Muscle layer of duodenum (tissue), 2 donors: ENCODE measurements around the gene DAB2IP.

Source experiments
- H3K27ac ChIP-seq: one replicate; pipeline ENCODE4 v1.7.0; 2013; ENCODE audit warnings: mild to moderate bottlenecking, low read length
- H3K27me3 ChIP-seq: one replicate; pipeline ENCODE4 v1.7.0; 2013; ENCODE audit warnings: low read depth, mild to moderate bottlenecking, control low read depth, low read length
- H3K36me3 ChIP-seq, 2 donors: one replicate each; pipeline ENCODE4 v1.7.0; 2013; ENCODE audit warnings: low read length in 2 of 2, control low read depth in 1 of 2, mild to moderate bottlenecking in 1 of 2; ENCODE audit not compliant: insufficient read depth in 2 of 2, control insufficient read depth in 1 of 2
- H3K4me1 ChIP-seq, 2 donors: one replicate each; pipeline ENCODE4 v1.7.0; 2013; ENCODE audit warnings: low read length in 2 of 2, mild to moderate bottlenecking in 2 of 2, control low read depth in 1 of 2, moderate library complexity in 1 of 2; ENCODE audit not compliant: insufficient read depth in 2 of 2, control insufficient read depth in 1 of 2
- H3K4me3 ChIP-seq, 2 donors: one replicate each; pipeline ENCODE4 v1.7.0; 2013; ENCODE audit warnings: low read length in 2 of 2, low read depth in 1 of 2, mild to moderate bottlenecking in 1 of 2
- H3K9me3 ChIP-seq, 2 donors: one replicate each; pipeline ENCODE4 v1.7.0; 2013; ENCODE audit warnings: low read length in 2 of 2, control low read depth in 1 of 2, mild to moderate bottlenecking in 1 of 2; ENCODE audit not compliant: control insufficient read depth in 1 of 2
- donor health status: healthy.

Gene DAB2IP

GRCh38 chr9:121679901-121680635, 28.6 kb downstream of the DAB2IP start:
- Histone ChIP-seq H3K4me1 (peaks cover 0 to 17% of the 10 kb centered on the region in 2 donors), H3K27me3 (no peaks in the 10 kb centered on the region), H3K9me3 (no peaks in the 10 kb centered on the region), H3K4me3 (no peak overlapping the region), H3K27ac (no peak overlapping the region), H3K36me3 (peaks cover 0 to 11% of the 10 kb centered on the region in 2 donors)

- Histone ChIP-seq H3K27me3 (no peaks in the 10 kb centered on the region), H3K4me1 (peaks cover 0 to 6% of the 10 kb centered on the region in 2 donors), H3K9me3 (no peaks in the 10 kb centered on the region), H3K27ac (no peak overlapping the region), H3K4me3 (no peak overlapping the region), H3K36me3 (peaks cover 0 to 11% of the 10 kb centered on the region in 2 donors)
Measured at GRCh38 chr9:121681404-121681803, 30.0 kb downstream of the DAB2IP start.

GRCh38 chr9:121682201-121682600, 30.8 kb downstream of the DAB2IP start:
- H3K27ac ChIP-seq: no peak overlapping the region
- H3K27me3 ChIP-seq: no peaks in the 10 kb centered on the region
- H3K4me3 ChIP-seq: no peak overlapping the region
- no peaks in the 10 kb centered on the region for H3K9me3 ChIP-seq
- H3K36me3 ChIP-seq: peaks cover 0 to 11% of the 10 kb centered on the region in 2 donors
- H3K4me1 ChIP-seq: no peaks in the 10 kb centered on the region

- H3K36me3 ChIP-seq: peaks cover 0 to 11% of the 10 kb centered on the region in 2 donors
- H3K27ac ChIP-seq: no peak overlapping the region
- H3K4me3 ChIP-seq: no peak overlapping the region
- H3K9me3 ChIP-seq: no peaks in the 10 kb centered on the region
- no peaks in the 10 kb centered on the region for H3K4me1 ChIP-seq
- H3K27me3 ChIP-seq: no peaks in the 10 kb centered on the region
Measured at GRCh38 chr9:121682926-121683515, 31.6 kb downstream of the DAB2IP start.

GRCh38 chr9:121683652-121684051, 32.2 kb downstream of the DAB2IP start:
- no peak overlapping the region for H3K4me3 ChIP-seq
- H3K9me3 ChIP-seq: no peaks in the 10 kb centered on the region
- H3K27ac ChIP-seq: no peak overlapping the region
- H3K27me3 ChIP-seq: no peaks in the 10 kb centered on the region
- H3K36me3 ChIP-seq: peaks cover 0 to 14% of the 10 kb centered on the region in 2 donors
- no peaks in the 10 kb centered on the region for H3K4me1 ChIP-seq

- H3K27me3 ChIP-seq: no peaks in the 10 kb centered on the region
- H3K4me3 ChIP-seq: no peak overlapping the region
- H3K9me3 ChIP-seq: no peaks in the 10 kb centered on the region
- H3K27ac ChIP-seq: no peak overlapping the region
- H3K4me1 ChIP-seq: no peaks in the 10 kb centered on the region
- H3K36me3 ChIP-seq: peaks cover 0 to 7% of the 10 kb centered on the region in 2 donors
Measured at GRCh38 chr9:121684381-121685145, 33.1 kb downstream of the DAB2IP start.

- no peaks in the 10 kb centered on the region for H3K27me3 ChIP-seq
- H3K9me3 ChIP-seq: no peaks in the 10 kb centered on the region
- H3K27ac ChIP-seq: no peak overlapping the region
- H3K36me3 ChIP-seq: peaks cover 0 to 5% of the 10 kb centered on the region in 2 donors
- H3K4me3 ChIP-seq: no peak overlapping the region
- no peaks in the 10 kb centered on the region for H3K4me1 ChIP-seq
Measured at GRCh38 chr9:121685146-121685794, 33.8 kb downstream of the DAB2IP start.

- no peaks in the 10 kb centered on the region for H3K4me1 ChIP-seq
- no peaks in the 10 kb centered on the region for H3K27me3 ChIP-seq
- H3K9me3 ChIP-seq: no peaks in the 10 kb centered on the region
- no peak overlapping the region for H3K27ac ChIP-seq
- H3K4me3 ChIP-seq: no peak overlapping the region
- peaks cover 0 to 5% of the 10 kb centered on the region in 2 donors for H3K36me3 ChIP-seq
Measured at GRCh38 chr9:121685795-121686377, 34.5 kb downstream of the DAB2IP start.

GRCh38 chr9:121686930-121687541, 35.6 kb downstream of the DAB2IP start:
- H3K27me3 ChIP-seq: no peaks in the 10 kb centered on the region
- H3K36me3 ChIP-seq: peaks cover 0 to 5% of the 10 kb centered on the region in 2 donors
- no peak overlapping the region for H3K4me3 ChIP-seq
- H3K27ac ChIP-seq: no peak overlapping the region
- no peaks in the 10 kb centered on the region for H3K4me1 ChIP-seq
- no peaks in the 10 kb centered on the region for H3K9me3 ChIP-seq

GRCh38 chr9:121688146-121688680, 36.8 kb downstream of the DAB2IP start:
- Histone ChIP-seq H3K4me1 (peaks cover 0 to 3% of the 10 kb centered on the region in 2 donors), H3K4me3 (no peak overlapping the region), H3K27me3 (no peaks in the 10 kb centered on the region), H3K9me3 (no peaks in the 10 kb centered on the region), H3K36me3 (peaks cover 0 to 5% of the 10 kb centered on the region in 2 donors), H3K27ac (no peak overlapping the region)
